ENCODE measurements around the gene SARDH. TPM values are rescaled to one million over a fixed set of nuclear protein-coding genes. Genes with fewer than 3 reads are reported as not detected.

Gene SARDH
- total and polyA plus RNA-seq, 4 donors = 0.84 to 3.0 (median 2.0) TPM; not detected in 1

- Histone ChIP-seq H3K36me3 (ENCODE audit: control insufficient read depth in 1 of 2, insufficient read depth in 2 of 2, low read length in 1 of 2) (no peaks in the 10 kb centered on the region), H3K4me3 (ENCODE audit: low read length in 2 of 2) (no peak overlapping the region), H3K4me1 (ENCODE audit: control insufficient read depth in 1 of 2, insufficient read depth in 2 of 2, low read length in 2 of 2) (no peaks in the 10 kb centered on the region), H3K27me3 (ENCODE audit: control insufficient read depth in 1 of 2, insufficient read depth in 2 of 2, low read length in 1 of 2) (no peaks in the 10 kb centered on the region), H3K27ac (ENCODE audit: low read depth in 1 of 2, low read length in 2 of 2) (no peak overlapping the region), H3K9me3 (ENCODE audit: control insufficient read depth, low read length) (no peaks in the 10 kb centered on the region)
- 55 to 57% methylated on average over 16 of the region's 16 CpGs for WGBS, 2 donors
- DNase-seq (peak; percentile 85 to 88), ATAC-seq (ENCODE audit: low FRiP score) (no peak)
- intact Hi-C loops (cut with DNase I) = no loop called here
Measured at GRCh38 chr9:133782157-133783130, 44.3 kb upstream of the SARDH start.

DNA sequence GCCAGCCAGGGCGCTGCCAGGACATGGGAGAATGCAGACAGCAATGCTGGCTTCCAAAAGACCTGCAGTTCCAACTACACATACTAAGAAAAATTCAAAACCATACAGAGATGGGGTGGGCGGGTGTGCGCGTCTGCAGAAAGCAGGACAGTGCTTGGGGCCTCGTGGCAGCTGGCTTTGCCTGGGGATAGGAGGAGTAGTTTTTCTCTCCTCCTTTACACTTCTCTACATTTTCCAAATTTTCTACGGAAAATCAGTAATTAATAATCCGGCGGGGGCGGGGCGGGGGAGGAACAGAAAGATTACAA lies 43.6 kb upstream of the SARDH start:
- intact Hi-C loops (cut with DNase I) = no loop called here
- Histone ChIP-seq H3K4me1 (ENCODE audit: control insufficient read depth in 1 of 2, insufficient read depth in 2 of 2, low read length in 2 of 2) (no peaks in the 10 kb centered on the region), H3K27ac (ENCODE audit: low read depth in 1 of 2, low read length in 2 of 2) (no peak overlapping the region), H3K36me3 (ENCODE audit: control insufficient read depth in 1 of 2, insufficient read depth in 2 of 2, low read length in 1 of 2) (no peaks in the 10 kb centered on the region), H3K27me3 (ENCODE audit: control insufficient read depth in 1 of 2, insufficient read depth in 2 of 2, low read length in 1 of 2) (no peaks in the 10 kb centered on the region), H3K9me3 (ENCODE audit: control insufficient read depth, low read length) (no peaks in the 10 kb centered on the region), H3K4me3 (ENCODE audit: low read length in 2 of 2) (no peak overlapping the region)
- DNase-seq = no peak
- WGBS, 2 donors = 77 to 89% methylated on average over 10 of the region's 10 CpGs
- ATAC-seq (ENCODE audit: low FRiP score) = no peak

- ATAC-seq (ENCODE audit: low FRiP score) (no peak), DNase-seq (peak; percentile 35 to 51)
- intact Hi-C loops (cut with DNase I) = no loop called here
- Histone ChIP-seq H3K36me3 (ENCODE audit: control insufficient read depth in 1 of 2, insufficient read depth in 2 of 2, low read length in 1 of 2) (no peaks in the 10 kb centered on the region), H3K9me3 (ENCODE audit: control insufficient read depth, low read length) (no peaks in the 10 kb centered on the region), H3K4me3 (ENCODE audit: low read length in 2 of 2) (no peak overlapping the region), H3K27ac (ENCODE audit: low read depth in 1 of 2, low read length in 2 of 2) (no peak overlapping the region), H3K27me3 (ENCODE audit: control insufficient read depth in 1 of 2, insufficient read depth in 2 of 2, low read length in 1 of 2) (no peaks in the 10 kb centered on the region), H3K4me1 (ENCODE audit: control insufficient read depth in 1 of 2, insufficient read depth in 2 of 2, low read length in 2 of 2) (no peaks in the 10 kb centered on the region)
- WGBS, 2 donors = 89 to 96% methylated on average over 15 of the region's 15 CpGs
Measured at GRCh38 chr9:133780962-133781827, 43.0 kb upstream of the SARDH start.

- ATAC-seq (ENCODE audit: low FRiP score) = no peak
- no peak overlapping the region for H3K4me3 ChIP-seq (ENCODE audit: low read length in 2 of 2)
- H3K27me3 ChIP-seq (ENCODE audit: control insufficient read depth in 1 of 2, insufficient read depth in 2 of 2, low read length in 1 of 2) = no peaks in the 10 kb centered on the region
- no peaks in the 10 kb centered on the region for H3K9me3 ChIP-seq (ENCODE audit: control insufficient read depth, low read length)
- intact Hi-C loops (cut with DNase I) = no loop called here
- H3K27ac ChIP-seq (ENCODE audit: low read depth in 1 of 2, low read length in 2 of 2) = no peak overlapping the region
- peak; percentile 28 to 64 for DNase-seq
- WGBS, 2 donors = 96 to 97% methylated on average over 14 to 15 of the region's 15 CpGs
- no peaks in the 10 kb centered on the region for H3K36me3 ChIP-seq (ENCODE audit: control insufficient read depth in 1 of 2, insufficient read depth in 2 of 2, low read length in 1 of 2)
- H3K4me1 ChIP-seq (ENCODE audit: control insufficient read depth in 1 of 2, insufficient read depth in 2 of 2, low read length in 2 of 2) = no peaks in the 10 kb centered on the region
Measured at GRCh38 chr9:133780404-133780945, 42.3 kb upstream of the SARDH start.

- intact Hi-C loops (cut with DNase I) = no loop called here
- Histone ChIP-seq H3K27ac (ENCODE audit: low read depth in 1 of 2, low read length in 2 of 2) (no peak overlapping the region), H3K4me1 (ENCODE audit: control insufficient read depth in 1 of 2, insufficient read depth in 2 of 2, low read length in 2 of 2) (no peaks in the 10 kb centered on the region), H3K36me3 (ENCODE audit: control insufficient read depth in 1 of 2, insufficient read depth in 2 of 2, low read length in 1 of 2) (no peaks in the 10 kb centered on the region), H3K9me3 (ENCODE audit: control insufficient read depth, low read length) (no peaks in the 10 kb centered on the region), H3K27me3 (ENCODE audit: control insufficient read depth in 1 of 2, insufficient read depth in 2 of 2, low read length in 1 of 2) (no peaks in the 10 kb centered on the region), H3K4me3 (ENCODE audit: low read length in 2 of 2) (no peak overlapping the region)
- WGBS, 2 donors = 95 to 96% methylated on average over 19 of the region's 19 CpGs
- ATAC-seq (ENCODE audit: low FRiP score) (no peak), DNase-seq (peak; percentile 32 to 52)
Measured at GRCh38 chr9:133779516-133780403, 41.6 kb upstream of the SARDH start.

- no peaks in the 10 kb centered on the region for H3K36me3 ChIP-seq (ENCODE audit: control insufficient read depth in 1 of 2, insufficient read depth in 2 of 2, low read length in 1 of 2)
- no peak overlapping the region for H3K27ac ChIP-seq (ENCODE audit: low read depth in 1 of 2, low read length in 2 of 2)
- no peak overlapping the region for H3K4me3 ChIP-seq (ENCODE audit: low read length in 2 of 2)
- H3K4me1 ChIP-seq (ENCODE audit: control insufficient read depth in 1 of 2, insufficient read depth in 2 of 2, low read length in 2 of 2) = no peaks in the 10 kb centered on the region
- ATAC-seq (ENCODE audit: low FRiP score) (no peak), DNase-seq (peak; percentile 30 to 45)
- H3K27me3 ChIP-seq (ENCODE audit: control insufficient read depth in 1 of 2, insufficient read depth in 2 of 2, low read length in 1 of 2) = no peaks in the 10 kb centered on the region
- WGBS, 2 donors = 89 to 91% methylated on average over 8 of the region's 8 CpGs
- peaks cover 3% of the 10 kb centered on the region for H3K9me3 ChIP-seq (ENCODE audit: control insufficient read depth, low read length)
- intact Hi-C loops (cut with DNase I) = no loop called here
Measured at GRCh38 chr9:133779081-133779480, 40.9 kb upstream of the SARDH start.

- intact Hi-C loops (cut with DNase I) = no loop called here
- Histone ChIP-seq H3K27ac (ENCODE audit: low read depth in 1 of 2, low read length in 2 of 2) (no peak overlapping the region), H3K4me3 (ENCODE audit: low read length in 2 of 2) (no peak overlapping the region), H3K36me3 (ENCODE audit: control insufficient read depth in 1 of 2, insufficient read depth in 2 of 2, low read length in 1 of 2) (no peaks in the 10 kb centered on the region), H3K27me3 (ENCODE audit: control insufficient read depth in 1 of 2, insufficient read depth in 2 of 2, low read length in 1 of 2) (no peaks in the 10 kb centered on the region), H3K4me1 (ENCODE audit: control insufficient read depth in 1 of 2, insufficient read depth in 2 of 2, low read length in 2 of 2) (no peaks in the 10 kb centered on the region), H3K9me3 (ENCODE audit: control insufficient read depth, low read length) (peaks cover 4% of the 10 kb centered on the region)
- WGBS, 2 donors = 95 to 96% methylated on average over 20 of the region's 20 CpGs
- ATAC-seq (ENCODE audit: low FRiP score) (no peak), DNase-seq (peak; percentile 29 to 59)
Measured at GRCh38 chr9:133778336-133779013, 40.3 kb upstream of the SARDH start.

Data from aorta (tissue), 5 donors.